Kidney glomerular epithelial cell (primary cell): ENCODE measurements around the gene ABT1.
"Not testable (repeated sequence)": the region's sequence is repeated elsewhere in the genome, so short reads cannot be mapped to it uniquely, and the experiment has no call there.

Experiments
- DNase-seq: peaks from one replicate; lab custom pipeline; 2025; lab: John Stamatoyannopoulos, UW

The ABT1 gene

DNA sequence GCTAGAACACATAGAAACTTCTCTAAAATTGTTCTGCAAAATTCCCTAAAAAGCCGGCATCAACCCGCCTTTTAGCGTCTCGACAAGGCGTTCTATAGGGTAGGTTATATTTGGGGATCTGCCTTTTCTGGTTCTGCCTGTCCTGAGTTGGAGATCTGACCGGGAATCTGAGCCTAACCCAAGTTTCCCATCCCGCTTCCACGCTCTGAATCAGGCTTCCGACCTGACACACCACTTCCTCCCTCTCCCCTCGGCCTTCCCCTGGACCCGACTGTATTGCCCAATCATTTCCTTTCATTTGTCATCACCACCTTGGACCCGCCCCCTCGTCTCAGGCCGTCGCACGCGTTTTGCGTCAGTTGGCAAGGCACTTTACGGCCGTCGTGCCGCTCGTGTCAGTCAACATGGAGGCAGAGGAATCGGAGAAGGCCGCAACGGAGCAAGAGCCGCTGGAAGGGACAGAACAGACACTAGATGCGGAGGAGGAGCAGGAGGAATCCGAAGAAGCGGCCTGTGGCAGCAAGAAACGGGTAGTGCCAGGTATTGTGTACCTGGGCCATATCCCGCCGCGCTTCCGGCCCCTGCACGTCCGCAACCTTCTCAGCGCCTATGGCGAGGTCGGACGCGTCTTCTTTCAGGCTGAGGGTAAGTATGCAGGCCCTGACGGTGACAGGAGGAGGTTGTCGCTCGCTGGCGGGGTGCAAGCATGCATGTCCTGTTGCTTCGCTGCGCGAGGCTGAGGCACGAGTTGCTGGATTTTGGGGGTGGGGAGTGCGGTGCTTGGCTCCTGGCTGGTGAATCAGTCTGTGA is at the start of gene ABT1:
Gene ABT1, plus strand, starts transcription at position 375 of the 810 bp plus-strand sequence. Its CDS starts 30 bp downstream, at position 405.
- peak; percentile 95 for DNase-seq

DNA sequence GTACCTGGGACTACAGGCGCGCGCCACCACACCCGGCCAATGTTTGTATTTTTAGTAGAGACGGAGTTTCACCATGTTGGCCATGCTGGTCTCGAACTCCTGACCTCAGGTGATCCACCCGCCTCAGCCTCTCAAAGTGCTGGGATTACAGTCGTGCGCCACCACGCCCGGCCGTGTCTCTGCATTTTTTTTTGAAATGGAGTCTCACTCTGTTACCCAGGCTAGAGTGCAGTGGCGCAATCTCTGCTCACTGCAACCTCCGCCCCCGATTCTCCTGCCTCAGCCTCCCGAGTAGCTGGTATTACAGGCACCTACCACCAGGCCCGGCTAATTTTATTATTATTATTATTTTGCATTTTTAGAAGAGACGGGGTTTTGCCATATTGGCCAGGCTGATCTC is 49.4 kb upstream of the ABT1 start:
- not testable (repeated sequence) for DNase-seq

DNA sequence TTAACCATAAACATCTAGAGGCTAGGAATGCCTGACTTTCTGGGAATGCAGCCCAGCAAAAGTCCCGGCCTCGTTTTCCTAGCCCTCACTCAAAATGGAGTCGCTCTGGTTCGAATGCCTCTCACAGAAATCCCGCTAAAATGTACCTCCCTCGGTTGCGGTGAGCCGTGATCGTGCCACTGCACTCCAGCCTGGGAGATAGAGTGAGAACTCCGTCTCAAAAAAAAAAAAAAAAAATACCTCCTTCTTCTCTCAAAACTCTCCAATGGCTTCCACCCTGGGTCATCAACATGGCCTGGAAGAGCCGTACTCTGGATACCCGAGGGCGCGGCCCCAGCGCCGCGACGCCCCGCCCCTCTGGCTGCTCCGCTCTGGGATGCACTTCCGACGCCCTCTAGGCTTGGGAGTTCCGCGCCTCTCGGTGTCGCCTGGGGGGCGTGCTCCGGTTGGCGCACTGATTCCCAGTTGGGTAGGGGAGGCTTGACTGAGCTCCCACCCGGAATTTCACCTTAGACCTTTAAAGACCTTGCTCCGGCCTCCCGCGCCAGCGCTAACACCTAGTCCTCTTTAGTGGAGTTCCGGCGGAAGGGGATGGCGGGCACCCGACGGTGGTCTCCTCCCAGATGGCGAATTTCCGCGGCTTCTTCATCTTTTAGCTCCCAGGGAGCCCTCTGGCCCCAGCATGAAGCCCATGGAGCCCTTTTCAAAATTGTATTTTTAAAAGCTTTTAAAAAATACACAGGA is 46.3 kb upstream of the ABT1 start:
- no peak for DNase-seq

DNA sequence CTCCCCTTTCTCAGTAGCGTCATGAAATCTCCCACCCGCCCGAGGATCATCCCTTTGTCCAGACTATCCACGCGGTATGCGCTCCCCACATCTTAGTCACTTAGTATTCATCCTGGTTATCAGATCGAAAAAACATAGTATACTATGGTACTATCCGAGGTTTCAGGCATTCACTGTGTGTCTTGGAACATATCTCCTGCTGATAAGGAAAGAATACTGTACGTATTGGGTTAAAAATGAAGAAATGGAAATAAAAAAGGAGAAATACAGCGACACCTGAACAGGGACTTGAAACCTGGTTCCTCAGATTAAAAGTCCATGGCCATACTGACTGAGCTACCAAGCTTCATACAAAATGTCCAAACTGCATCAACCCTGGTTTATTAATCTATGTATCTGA is 44.5 kb upstream of the ABT1 start:
- no peak for DNase-seq

DNA sequence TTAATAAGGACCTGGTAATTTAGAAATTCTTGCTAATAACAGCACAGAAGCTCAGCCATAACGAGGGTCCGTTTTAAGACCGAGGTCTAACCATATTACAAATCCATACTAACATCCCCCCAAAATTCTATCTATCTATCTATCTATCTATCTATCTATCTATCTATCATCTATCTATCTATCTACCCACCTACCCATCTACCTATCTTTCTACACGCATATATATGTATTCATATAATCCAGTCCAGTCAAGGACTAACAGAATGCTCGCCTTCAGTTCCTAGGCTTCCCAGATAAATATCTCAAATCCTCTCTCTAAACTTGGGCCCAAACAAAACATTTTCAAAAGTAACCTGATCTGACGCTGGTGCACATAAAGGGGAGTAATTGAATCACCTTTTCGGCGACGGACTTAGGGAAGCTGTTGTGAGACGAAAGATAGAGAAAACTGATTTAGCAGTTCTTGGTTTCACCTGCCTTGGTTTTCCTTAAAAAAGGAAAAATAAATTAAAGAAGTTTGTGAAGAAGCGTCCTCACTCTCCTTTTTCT is 44.0 kb upstream of the ABT1 start:
- no peak for DNase-seq

DNA sequence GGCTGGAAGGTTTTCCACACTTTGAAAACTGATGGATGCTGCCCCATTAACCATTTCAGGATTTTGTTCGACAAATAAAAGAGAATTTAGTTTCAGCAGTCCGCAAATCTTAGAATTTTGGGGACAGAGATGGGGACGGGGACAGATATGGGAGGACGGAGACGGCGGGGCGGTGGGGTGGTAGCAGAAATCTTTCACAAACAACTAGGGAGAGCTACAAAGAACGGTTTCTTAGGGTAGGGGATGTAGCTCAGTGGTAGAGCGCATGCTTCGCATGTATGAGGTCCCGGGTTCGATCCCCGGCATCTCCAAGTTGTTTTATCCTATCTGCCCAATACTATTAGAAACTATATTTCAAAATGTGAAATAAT is 43.5 kb upstream of the ABT1 start:
- peak; percentile 85 for DNase-seq

DNA sequence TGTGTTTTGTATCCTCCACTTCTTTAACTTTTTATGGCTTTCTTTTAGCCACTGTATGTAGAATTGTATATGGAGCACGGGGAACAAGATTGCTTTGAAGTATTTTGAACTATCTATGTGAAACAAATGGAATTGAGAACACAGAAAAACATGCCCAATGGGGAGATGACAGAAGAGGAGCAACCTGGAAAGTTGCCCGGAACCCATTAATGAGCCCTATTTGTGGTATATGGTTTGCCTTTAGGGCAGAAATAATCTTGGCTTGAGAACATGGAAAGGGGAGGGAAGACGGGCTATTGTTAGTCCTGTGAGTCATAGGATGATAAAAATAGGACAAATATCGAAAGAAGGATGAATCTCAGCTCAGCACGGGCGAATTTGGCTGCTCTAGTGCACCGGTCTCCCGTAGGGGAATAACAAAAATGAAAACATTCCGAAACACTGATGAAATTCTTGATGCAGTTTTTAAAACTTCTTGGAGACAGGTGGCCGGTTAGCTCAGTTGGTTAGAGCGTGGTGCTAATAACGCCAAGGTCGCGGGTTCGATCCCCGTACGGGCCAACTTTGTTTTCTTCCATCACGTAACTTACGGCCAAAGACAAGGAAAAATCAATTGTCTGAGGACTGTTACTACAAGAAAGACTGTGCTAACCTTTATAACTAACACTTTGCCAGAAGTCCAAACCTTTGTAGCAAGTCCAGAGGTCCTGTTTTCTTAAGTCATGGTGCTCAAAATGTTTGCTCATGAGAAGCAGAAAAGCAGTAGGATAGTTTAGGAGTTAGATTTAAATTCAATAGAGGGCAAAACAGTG is 42.9 kb upstream of the ABT1 start:
- peak; percentile 98 for DNase-seq

DNA sequence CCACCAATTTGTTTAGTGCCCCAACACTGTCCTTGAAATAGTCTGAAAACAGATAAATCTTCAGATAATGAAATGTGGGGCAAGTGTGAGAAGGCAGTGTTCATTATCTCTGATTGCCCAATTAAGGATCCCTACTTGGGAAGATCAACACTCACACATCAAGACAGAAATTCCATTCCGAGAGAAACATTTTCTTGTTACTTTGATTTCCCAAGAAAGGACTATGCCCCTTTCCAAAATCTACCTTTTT is 42.4 kb upstream of the ABT1 start:
- DNase-seq, result no peak

DNA sequence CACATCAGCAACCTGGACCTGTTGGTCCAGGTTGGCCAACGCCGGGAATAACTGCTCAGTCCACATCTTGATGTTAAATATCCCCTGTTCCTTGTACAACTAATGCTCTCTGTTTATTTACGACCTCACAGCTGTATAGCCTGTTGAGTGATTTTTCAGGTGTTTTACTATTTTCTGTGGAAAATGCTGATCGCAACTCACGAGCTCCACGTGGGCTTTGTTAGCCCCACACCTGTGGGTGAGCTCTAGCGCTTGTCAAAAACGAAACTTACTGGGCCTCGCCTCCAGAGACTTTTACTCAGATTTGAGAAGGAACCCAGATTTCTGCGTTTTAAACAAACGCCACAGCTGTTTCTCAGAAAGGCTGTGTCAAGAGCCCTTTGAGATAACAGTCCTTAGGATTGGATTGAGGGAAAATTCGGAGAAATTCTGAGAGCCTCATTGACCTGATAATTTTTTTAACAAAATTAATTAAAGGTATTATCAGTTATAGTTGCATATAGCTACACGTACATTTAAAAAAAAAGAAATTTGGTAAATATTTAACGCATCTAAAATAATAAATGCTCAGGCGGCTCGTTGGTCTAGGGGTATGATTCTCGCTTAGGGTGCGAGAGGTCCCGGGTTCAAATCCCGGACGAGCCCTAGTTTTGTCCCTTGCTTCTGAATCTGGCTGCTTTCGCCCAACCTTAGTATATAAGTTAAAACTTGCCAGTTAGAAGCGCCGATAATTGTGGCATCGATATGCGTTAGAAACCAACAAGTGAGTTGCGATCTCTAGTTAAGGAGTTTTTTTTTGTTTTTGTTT is 41.9 kb upstream of the ABT1 start:
- DNase-seq, result peak; percentile 27

DNA sequence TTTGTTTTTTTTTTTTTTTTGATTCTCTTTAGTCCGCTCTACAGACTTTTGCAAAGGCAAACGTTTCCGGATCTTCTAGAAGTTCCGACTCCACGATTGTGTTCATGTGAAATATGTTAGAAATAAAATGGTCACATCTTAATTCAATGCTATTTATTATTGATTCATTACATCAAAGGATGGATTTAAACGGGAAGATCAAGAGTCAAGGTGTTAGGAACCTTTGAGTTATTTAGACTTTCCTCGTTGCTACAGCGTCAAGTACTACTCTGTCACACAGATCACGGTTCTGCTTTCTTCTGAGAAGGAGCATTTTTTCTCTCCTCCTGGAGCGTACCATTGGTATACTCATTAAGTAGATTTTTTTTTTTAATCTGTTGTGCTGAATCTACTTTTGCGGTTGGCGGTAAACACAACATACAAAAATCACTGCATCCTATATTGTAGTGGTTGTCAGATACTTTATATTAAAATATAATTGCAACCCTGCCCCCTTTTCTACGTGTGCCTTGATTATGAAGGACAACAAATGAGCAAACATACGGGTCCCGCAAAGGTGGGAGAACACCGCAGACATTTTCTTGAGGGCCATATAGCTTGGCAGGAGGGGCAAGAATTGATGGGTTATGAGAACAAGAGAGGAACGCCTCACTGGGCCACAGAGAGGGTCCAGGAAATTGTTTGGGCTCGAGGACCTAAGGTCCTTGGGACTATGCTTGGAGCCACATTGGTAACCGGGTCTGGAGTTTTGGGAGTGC is 41.1 kb upstream of the ABT1 start:
- no peak for DNase-seq

DNA sequence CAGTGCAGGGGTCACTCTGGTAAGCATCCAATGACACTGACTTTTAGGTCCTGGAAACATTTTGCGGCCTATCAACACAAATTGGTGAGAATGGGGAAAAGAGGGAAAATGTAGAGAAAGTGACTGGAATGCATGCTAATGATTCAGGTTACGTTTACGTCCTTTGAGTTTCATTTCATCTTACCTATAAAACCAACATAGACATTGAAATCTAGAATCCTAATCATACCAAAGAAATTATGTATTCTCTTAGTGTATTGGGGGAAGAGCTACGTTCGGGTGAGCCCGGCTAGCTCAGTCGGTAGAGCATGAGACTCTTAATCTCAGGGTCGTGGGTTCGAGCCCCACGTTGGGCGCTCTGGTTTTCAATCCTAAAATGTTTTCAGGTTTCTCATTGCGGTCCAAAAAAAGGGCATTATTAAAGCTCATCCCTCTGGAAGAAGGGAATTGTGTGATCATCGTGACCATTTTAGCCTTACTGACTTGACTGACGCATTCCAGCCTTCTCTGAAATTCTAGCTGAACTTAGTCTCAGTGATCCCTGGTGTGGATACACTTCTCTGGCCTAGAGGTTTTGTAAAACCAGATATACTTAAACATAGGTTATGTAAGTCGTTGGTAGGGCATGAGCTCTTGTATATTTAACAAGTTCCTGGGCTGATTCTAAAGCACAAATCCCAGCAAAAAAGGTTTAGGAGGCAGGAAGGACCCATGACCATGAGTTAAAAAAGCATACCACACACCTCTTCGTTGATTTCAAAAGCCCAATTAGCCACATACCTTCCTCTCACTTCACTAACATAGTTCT is 40.3 kb upstream of the ABT1 start:
- DNase-seq, result peak; percentile 84

DNA sequence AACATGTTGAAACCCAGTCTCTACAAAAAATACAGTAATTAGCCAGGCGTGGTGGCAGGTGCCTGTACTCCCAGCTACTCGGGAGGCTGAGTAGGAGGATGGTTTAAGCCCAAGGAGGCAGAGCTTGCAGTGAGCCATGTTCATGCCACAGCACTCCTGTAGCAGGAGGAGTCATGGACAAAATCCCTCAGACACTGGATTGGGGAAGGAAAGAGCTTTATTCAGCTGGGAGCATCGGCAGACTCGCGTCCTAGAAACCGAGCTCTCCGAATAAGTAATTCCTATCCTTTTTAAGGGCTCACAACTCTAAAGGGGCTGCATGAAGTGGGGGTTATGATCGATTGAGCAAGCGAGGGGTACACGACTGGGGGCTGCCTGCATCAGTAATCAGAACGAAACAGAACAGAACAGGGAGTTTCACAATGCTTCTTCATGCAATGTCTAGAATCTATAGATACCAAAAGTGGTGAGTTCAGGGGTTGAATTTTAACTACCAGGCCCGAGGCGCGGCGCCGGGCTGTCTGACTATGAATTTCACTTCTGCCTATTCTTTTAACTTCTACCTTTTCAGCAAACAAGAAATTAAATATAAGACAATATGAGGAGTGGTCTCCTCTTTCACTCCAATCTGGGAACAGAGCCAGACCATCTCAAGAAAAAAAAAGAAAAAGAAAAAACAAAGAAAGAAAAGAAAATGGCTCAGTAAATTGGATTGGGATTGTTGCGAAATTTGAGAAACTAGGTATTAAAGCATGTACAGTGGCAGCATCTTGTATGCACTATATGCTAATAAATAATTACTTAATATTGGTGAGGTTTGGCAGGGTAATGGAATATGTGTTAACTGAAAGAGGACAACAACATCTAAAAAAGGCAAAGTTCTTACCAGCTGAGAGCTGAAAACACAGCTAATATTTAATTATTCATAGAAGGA is 35.0 kb upstream of the ABT1 start:
- DNase-seq, result no peak

DNA sequence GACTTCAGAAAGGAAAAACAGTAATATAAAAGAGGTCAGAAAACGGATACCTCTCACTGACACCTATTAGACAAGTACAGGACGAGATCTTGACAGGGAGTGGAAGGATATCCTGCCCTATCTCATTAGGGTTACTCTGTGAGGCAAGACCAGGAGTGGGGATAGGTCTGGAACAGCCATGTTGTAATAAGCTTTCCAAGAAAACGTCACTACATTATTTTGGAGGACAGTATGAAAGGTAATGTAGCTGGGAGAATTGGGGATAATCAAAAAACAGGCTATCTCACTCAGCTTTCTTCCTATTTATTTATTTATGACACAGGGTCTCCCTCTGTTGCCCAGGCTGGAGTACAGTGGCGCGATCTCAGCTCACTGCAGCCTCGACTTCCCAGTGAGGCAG is 33.3 kb upstream of the ABT1 start:
- no peak for DNase-seq

DNA sequence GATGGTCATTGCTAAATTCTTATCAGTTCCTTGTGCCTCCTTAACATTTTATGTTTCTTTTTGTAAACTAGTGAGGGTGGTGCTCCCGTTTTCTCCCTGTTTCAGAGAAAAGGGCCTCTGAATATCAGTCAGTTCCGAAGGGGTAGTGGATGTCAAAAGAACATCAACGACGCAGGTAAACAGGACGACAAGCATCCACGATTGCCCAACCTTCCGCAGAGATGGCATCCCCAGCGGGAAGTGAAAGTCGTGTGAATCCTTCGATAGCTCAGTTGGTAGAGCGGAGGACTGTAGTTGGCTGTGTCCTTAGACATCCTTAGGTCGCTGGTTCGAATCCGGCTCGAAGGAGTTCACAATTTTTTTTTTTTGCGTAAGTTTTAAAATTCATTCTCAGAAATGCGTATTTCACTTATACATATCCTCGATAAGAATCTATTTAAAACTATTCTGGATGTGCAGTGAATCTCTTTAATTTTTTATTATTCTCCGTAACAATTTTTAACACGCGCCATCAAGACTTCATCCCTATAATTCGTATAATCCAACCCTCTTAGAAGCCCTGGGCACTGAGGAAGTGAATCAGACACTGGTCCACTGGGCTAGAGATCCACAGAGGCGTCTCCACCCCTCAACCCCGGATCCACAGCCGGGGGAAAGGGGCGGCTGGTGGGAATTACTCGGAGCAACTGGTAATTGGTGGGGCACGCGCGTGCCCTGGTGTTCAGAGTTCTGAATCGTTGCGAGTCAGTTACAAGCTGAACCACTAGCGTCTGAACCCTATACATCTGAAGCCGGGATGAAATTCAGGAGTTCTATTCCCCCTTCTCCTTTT is 27.9 kb upstream of the ABT1 start:
- peak; percentile 76 for DNase-seq

DNA sequence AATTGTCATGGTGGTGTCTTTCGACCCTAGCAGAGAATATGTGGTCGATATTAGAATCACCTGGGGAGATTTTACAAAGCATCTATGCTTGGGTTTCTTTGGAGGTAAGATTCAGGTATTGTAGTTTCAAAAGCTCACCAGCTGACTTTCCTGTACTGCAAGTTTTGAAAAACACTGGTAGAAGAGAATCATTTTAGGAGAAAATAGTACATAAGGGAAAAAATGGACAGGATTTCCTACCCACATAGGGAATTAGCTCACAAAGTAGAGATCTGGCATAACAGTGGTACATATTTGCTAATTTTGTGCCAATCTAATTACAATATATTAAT is 27.4 kb upstream of the ABT1 start:
- DNase-seq, result no peak

DNA sequence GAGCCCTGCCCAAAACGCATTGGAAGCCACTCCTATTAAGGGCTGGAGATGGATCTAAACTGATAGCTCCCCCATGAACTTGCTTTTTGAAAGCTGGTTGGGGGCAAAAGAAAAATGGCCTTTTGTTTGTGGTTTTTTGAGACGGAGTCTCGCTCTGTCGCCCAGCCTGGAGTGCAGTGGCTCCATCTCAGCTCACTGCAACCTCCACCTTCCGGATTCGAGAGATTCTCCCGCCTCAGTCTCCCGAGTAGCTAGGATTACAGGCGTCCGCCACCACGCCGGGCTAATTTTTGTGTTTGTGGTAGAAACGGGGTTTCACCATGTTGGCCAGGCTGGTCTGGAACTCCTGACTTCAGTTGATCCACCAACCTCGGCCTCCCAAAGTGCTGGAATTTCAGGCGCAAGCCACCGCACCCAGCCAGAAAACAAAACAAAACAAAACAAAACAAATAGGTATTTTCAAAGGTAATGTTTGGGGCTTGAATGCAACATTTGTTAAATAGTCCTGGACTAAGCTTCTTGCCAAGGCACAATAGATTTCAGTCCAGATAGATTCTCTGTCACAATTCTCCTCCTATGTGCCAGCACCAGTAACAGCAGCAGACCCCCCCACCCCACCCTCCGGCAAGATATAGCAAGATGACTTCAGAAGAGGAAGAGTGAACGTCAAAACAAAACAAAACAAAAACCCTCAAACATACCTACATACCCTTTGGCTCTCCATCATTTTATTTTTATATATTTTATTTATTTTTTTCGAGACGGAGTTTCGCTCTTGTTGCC is 26.5 kb upstream of the ABT1 start:
- no peak for DNase-seq

DNA sequence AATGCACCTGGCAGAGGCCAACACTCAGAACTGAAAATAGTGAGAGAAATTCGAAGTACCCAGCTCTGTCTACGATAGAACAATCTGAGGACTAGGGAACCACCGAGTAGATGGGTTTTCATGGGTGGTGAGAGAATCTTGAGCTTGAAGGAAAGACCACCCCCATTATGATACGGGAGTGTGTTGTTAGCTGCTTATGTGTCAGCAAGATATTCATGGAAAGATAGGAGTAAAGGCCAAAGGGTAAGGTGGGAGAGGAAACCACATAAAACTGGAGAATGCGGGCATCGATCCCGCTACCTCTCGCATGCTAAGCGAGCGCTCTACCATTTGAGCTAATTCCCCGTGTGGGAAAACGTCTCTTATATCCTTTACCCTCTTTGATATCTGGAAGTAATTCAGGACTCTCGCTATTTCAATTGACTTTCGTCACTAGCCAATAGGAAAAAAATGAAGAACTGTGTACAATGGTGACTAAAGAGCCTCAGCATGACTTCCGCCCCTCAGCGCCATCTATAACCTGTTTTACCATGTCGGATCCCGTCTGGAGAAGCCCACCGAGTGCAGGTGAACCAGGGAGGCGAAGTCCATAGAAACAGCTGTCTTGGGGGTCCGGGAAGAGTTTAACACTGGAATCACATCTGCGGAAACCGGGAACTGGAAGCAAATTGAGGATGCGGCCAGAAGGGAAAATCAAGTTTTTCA is 25.0 kb upstream of the ABT1 start:
- DNase-seq, result peak; percentile 95
